Measurements from ENCODE around the gene NAALADL2. TPM values are rescaled to one million over a fixed set of nuclear protein-coding genes. Genes with fewer than 3 reads are reported as not detected.
"Not testable (repeated sequence)": the region's sequence is repeated elsewhere in the genome, so short reads cannot be mapped to it uniquely, and the experiment has no call there.

Gene NAALADL2
- total and polyA plus RNA-seq, 3 donors from 2014 or later, result 5.4 to 15.6 (median 6.0) TPM

GRCh38 chr3:175159202-175159601, 300.1 kb downstream of the NAALADL2 start:
- TF ChIP-seq POLR2A (IDR thresholded peaks at IDR 0.05) (no peak), CTCF (IDR thresholded peaks at IDR 0.05) (no peak)
- no peaks in the 10 kb centered on the region for H3K4me1 ChIP-seq
- no peaks in the 10 kb centered on the region for H3K9me3 ChIP-seq
- DNase-seq, result no peak
- H3K4me3 ChIP-seq, result no peak overlapping the region
- H3K36me3 ChIP-seq (ENCODE audit: low read depth, missing control alignments), result no peaks in the 10 kb centered on the region
- H3K27ac ChIP-seq, result no peak overlapping the region
- intact Hi-C loops (cut with DNase I; ENCODE audit: low total_unique reads), result no loop called here
- no peaks in the 10 kb centered on the region for H3K27me3 ChIP-seq

GRCh38 chr3:175161291-175161690, 302.2 kb downstream of the NAALADL2 start:
- Histone ChIP-seq H3K9me3 (no peaks in the 10 kb centered on the region), H3K36me3 (ENCODE audit: low read depth, missing control alignments) (no peaks in the 10 kb centered on the region), H3K27me3 (no peaks in the 10 kb centered on the region), H3K4me1 (no peaks in the 10 kb centered on the region), H3K27ac (no peak overlapping the region), H3K4me3 (no peak overlapping the region)
- 88 to 93% methylated on average over 5 of the region's 5 CpGs for WGBS, 2 donors
- no peak for TF ChIP-seq CTCF (IDR thresholded peaks at IDR 0.05)
- intact Hi-C loops (cut with DNase I; ENCODE audit: low total_unique reads), result no loop called here
- no peak for DNase-seq

- H3K27ac ChIP-seq, result no peak overlapping the region
- intact Hi-C loops (cut with DNase I; ENCODE audit: low total_unique reads), result no loop called here
- H3K9me3 ChIP-seq, result no peaks in the 10 kb centered on the region
- H3K27me3 ChIP-seq, result no peaks in the 10 kb centered on the region
- WGBS, 2 donors, result 92 to 94% methylated on average over 3 of the region's 3 CpGs
- H3K36me3 ChIP-seq (ENCODE audit: low read depth, missing control alignments), result no peaks in the 10 kb centered on the region
- no peaks in the 10 kb centered on the region for H3K4me1 ChIP-seq
- DNase-seq, result no peak
- TF ChIP-seq CTCF (IDR thresholded peaks at IDR 0.05) (no peak), POLR2A (IDR thresholded peaks at IDR 0.05) (no peak)
- H3K4me3 ChIP-seq, result no peak overlapping the region
Observed at GRCh38 chr3:175163686-175164085, 304.6 kb downstream of the NAALADL2 start.

- H3K36me3 ChIP-seq (ENCODE audit: low read depth, missing control alignments); H3K9me3 ChIP-seq; H3K27me3 ChIP-seq; intact Hi-C loops (cut with DNase I; ENCODE audit: low total_unique reads); H3K4me1 ChIP-seq; H3K27ac ChIP-seq; DNase-seq; H3K4me3 ChIP-seq: not testable (repeated sequence)
- WGBS, 2 donors, result 70 to 76% methylated on average over 10 of the region's 10 CpGs
Observed at GRCh38 chr3:175173117-175173516, 314.0 kb downstream of the NAALADL2 start.

DNA sequence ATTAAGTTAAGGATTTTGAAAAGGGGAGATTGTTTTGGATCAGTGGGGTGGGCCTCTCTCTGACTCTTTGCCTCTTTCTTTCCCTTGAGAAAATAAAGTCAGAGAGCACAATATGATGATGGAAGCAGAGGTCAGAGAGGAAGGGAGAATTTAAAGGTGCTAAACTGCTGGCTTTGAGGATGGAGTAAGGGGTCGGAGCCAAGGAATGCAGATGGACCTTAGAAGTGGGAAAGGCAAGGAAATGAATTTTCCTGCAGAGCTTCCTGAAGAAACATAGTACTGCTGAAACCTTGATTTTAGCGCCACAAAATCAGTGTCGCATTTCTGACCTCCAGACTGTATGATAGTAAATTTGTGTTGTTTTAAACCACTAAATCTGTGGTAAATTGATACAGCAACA, 317.4 kb downstream of the NAALADL2 start:
- 73 to 78% methylated on average over 3 of the region's 3 CpGs for WGBS, 2 donors
- no peak for DNase-seq
- no peaks in the 10 kb centered on the region for H3K36me3 ChIP-seq (ENCODE audit: low read depth, missing control alignments)
- H3K4me3 ChIP-seq, result no peak overlapping the region
- TF ChIP-seq CTCF (IDR thresholded peaks at IDR 0.05), result no peak
- H3K9me3 ChIP-seq, result no peaks in the 10 kb centered on the region
- H3K27ac ChIP-seq, result no peak overlapping the region
- intact Hi-C loops (cut with DNase I; ENCODE audit: low total_unique reads), result no loop called here
- no peaks in the 10 kb centered on the region for H3K27me3 ChIP-seq
- no peaks in the 10 kb centered on the region for H3K4me1 ChIP-seq
